ENCODE data around the gene TCF12. TPM values are rescaled to one million over a fixed set of nuclear protein-coding genes. Genes with fewer than 3 reads are reported as not detected.

The TCF12 gene
- total RNA-seq, 4 donors from 2014 or later, result 105 to 446 (median 180) TPM

- TF ChIP-seq, protein P1, sequence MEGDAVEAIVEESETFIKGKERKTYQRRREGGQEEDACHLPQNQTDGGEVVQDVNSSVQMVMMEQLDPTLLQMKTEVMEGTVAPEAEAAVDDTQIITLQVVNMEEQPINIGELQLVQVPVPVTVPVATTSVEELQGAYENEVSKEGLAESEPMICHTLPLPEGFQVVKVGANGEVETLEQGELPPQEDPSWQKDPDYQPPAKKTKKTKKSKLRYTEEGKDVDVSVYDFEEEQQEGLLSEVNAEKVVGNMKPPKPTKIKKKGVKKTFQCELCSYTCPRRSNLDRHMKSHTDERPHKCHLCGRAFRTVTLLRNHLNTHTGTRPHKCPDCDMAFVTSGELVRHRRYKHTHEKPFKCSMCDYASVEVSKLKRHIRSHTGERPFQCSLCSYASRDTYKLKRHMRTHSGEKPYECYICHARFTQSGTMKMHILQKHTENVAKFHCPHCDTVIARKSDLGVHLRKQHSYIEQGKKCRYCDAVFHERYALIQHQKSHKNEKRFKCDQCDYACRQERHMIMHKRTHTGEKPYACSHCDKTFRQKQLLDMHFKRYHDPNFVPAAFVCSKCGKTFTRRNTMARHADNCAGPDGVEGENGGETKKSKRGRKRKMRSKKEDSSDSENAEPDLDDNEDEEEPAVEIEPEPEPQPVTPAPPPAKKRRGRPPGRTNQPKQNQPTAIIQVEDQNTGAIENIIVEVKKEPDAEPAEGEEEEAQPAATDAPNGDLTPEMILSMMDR (IDR thresholded peaks at IDR 0.05), result no peak
- TF ChIP-seq EP300 (IDR thresholded peaks at IDR 0.05; ENCODE audit: low read depth), result no peak
- no peak for TF ChIP-seq POLR2A (IDR thresholded peaks at IDR 0.05)
- no peak for TF ChIP-seq POLR2AphosphoS5 (IDR thresholded peaks at IDR 0.05)
- in situ Hi-C loops (cut with MboI; ENCODE audit: low pct_ligation_motif_present in 1 of 4, low pct_unique_long_range_greater_than_20kb in 1 of 4, low sequenced_read_pairs in 3 of 4), result no loop called here
- Histone ChIP-seq H3K27me3 (no peaks in the 10 kb centered on the region), H3K36me3 (no peaks in the 10 kb centered on the region), H3K27ac (no peak overlapping the region), H3K4me1 (peaks cover 0 to 2% (median 0%) of the 10 kb centered on the region in 4 donors), H3K4me3 (no peak overlapping the region), H3K9me3 (no peaks in the 10 kb centered on the region)
- intact Hi-C loops (cut with DNase I; ENCODE audit: low total_unique reads), result no loop called here
- no peak for DNase-seq
- 93 to 94% methylated on average over 2 of the region's 2 CpGs for WGBS, 2 donors (ENCODE audit: low coverage in 1 of 2)
These were observed 189.9 kb downstream of the TCF12 start for GRCh38 chr15:57108296-57108695.

DNA sequence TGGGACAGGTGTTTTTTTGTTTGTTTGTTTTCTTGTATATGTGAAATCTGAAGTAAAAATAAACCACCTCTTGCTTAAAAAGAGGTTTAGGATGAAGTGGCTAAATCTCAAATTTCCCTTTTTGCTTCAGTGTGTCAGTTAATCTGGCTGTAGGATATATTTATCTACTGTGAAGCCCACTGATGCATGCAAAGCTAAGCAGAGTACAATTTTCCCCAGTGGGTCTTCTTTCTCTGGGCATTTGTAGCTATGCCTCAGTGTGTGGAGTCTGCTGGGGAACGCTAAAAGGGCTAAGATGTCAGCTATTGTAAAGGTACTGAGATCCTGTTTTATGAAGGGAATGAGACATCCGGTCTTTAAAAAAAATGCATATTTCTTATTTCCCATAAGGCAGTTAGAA lies 190.6 kb downstream of the TCF12 start:
- Histone ChIP-seq H3K9me3 (no peaks in the 10 kb centered on the region), H3K4me3 (no peak overlapping the region), H3K36me3 (no peaks in the 10 kb centered on the region), H3K4me1 (peaks cover under 1 to 9% (median 5%) of the 10 kb centered on the region in 4 donors), H3K27me3 (no peaks in the 10 kb centered on the region), H3K27ac (no peak overlapping the region)
- no peak for DNase-seq
- TF ChIP-seq EP300 (IDR thresholded peaks at IDR 0.05; ENCODE audit: low read depth), result no peak
- TF ChIP-seq POLR2AphosphoS5 (IDR thresholded peaks at IDR 0.05), result no peak
- TF ChIP-seq, protein P1 (IDR thresholded peaks at IDR 0.05), result no peak
- no peak for TF ChIP-seq POLR2A (IDR thresholded peaks at IDR 0.05)
- 93 to 97% methylated on average over 2 of the region's 2 CpGs for WGBS, 2 donors (ENCODE audit: low coverage in 1 of 2)
- intact Hi-C loops (cut with DNase I; ENCODE audit: low total_unique reads), result no loop called here
- in situ Hi-C loops (cut with MboI; ENCODE audit: low pct_ligation_motif_present in 1 of 4, low pct_unique_long_range_greater_than_20kb in 1 of 4, low sequenced_read_pairs in 3 of 4), result no loop called here

GRCh38 chr15:57111002-57111401 lies 192.6 kb downstream of the TCF12 start:
- TF ChIP-seq, protein P1 (IDR thresholded peaks at IDR 0.05), result no peak
- TF ChIP-seq EP300 (IDR thresholded peaks at IDR 0.05; ENCODE audit: low read depth), result no peak
- TF ChIP-seq POLR2AphosphoS5 (IDR thresholded peaks at IDR 0.05), result no peak
- TF ChIP-seq POLR2A (IDR thresholded peaks at IDR 0.05), result no peak
- Histone ChIP-seq H3K4me3 (no peak overlapping the region), H3K9me3 (no peaks in the 10 kb centered on the region), H3K4me1 (peaks cover 9 to 29% (median 20%) of the 10 kb centered on the region in 4 donors), H3K36me3 (no peaks in the 10 kb centered on the region), H3K27ac (no peak overlapping the region), H3K27me3 (no peaks in the 10 kb centered on the region)
- DNase-seq, result no peak
- in situ Hi-C loops (cut with MboI; ENCODE audit: low pct_ligation_motif_present in 1 of 4, low pct_unique_long_range_greater_than_20kb in 1 of 4, low sequenced_read_pairs in 3 of 4) (no loop called here), intact Hi-C loops (cut with DNase I; ENCODE audit: low total_unique reads) (no loop called here)
- 89 to 98% methylated on average over 4 of the region's 4 CpGs for WGBS, 2 donors (ENCODE audit: low coverage in 1 of 2)

GRCh38 chr15:57112178-57112577 lies 193.7 kb downstream of the TCF12 start:
- no peak overlapping the region for H3K4me3 ChIP-seq
- H3K4me1 ChIP-seq, result peaks cover 9 to 39% (median 22%) of the 10 kb centered on the region in 4 donors
- H3K36me3 ChIP-seq, result no peaks in the 10 kb centered on the region
- H3K27me3 ChIP-seq, result no peaks in the 10 kb centered on the region
- no peak overlapping the region for H3K27ac ChIP-seq
- intact Hi-C loops (cut with DNase I; ENCODE audit: low total_unique reads) (no loop called here), in situ Hi-C loops (cut with MboI; ENCODE audit: low pct_ligation_motif_present in 1 of 4, low pct_unique_long_range_greater_than_20kb in 1 of 4, low sequenced_read_pairs in 3 of 4) (no loop called here)
- H3K9me3 ChIP-seq, result no peaks in the 10 kb centered on the region
- WGBS, 2 donors (ENCODE audit: low coverage in 1 of 2), result 67 to 81% methylated on average over 1 to 2 of the region's 2 CpGs
- no peak for DNase-seq
- TF ChIP-seq EP300 (IDR thresholded peaks at IDR 0.05; ENCODE audit: low read depth) (no peak), POLR2A (IDR thresholded peaks at IDR 0.05) (no peak), POLR2AphosphoS5 (IDR thresholded peaks at IDR 0.05) (no peak)
- TF ChIP-seq, protein P1 (IDR thresholded peaks at IDR 0.05), result no peak

All from transverse colon (tissue), 4 donors.